Stimulated activated CD8-positive, alpha-beta memory T cell treated with anti-CD3 and anti-CD28 coated beads, Interleukin-4, amount 100 ng/mL, for 48 hours (primary cell): ENCODE measurements around the gene ARHGAP15.

Experiments used
- DNase-seq: peaks from one replicate; pipeline ENCODE4 v3.0.0-alpha.2; 2020

ARHGAP15 gene

GRCh38 chr2:143466391-143466790 is 337.2 kb downstream of the ARHGAP15 start:
- DNase-seq: no peak

- DNase-seq: no peak
Measured at GRCh38 chr2:143467011-143467410, 337.8 kb downstream of the ARHGAP15 start.

- DNase-seq: no peak
Measured at GRCh38 chr2:143468341-143468888, 339.2 kb downstream of the ARHGAP15 start.

GRCh38 chr2:143469323-143469722 is 340.1 kb downstream of the ARHGAP15 start:
- no peak for DNase-seq

DNA sequence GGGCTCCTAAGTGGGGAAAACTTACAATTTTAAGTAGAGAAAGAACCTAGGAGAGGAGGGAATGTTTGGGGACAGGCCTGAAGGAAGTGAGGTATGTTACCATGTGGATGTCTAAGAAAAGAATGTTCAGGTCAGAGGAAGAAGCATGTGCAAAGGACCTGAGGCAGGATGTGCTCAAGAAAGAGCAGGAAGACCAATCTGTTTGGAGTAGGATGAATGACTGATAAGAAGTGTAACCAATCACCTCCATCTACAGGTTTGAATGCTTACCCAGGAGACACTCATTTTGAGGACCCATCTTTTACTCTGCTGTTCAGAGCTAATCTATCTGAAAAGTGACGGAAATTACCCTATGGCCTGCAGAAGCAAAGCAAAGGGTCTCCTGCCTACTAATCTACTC is 342.3 kb downstream of the ARHGAP15 start:
- no peak for DNase-seq

GRCh38 chr2:143473216-143473615 is 344.0 kb downstream of the ARHGAP15 start:
- no peak for DNase-seq

DNA sequence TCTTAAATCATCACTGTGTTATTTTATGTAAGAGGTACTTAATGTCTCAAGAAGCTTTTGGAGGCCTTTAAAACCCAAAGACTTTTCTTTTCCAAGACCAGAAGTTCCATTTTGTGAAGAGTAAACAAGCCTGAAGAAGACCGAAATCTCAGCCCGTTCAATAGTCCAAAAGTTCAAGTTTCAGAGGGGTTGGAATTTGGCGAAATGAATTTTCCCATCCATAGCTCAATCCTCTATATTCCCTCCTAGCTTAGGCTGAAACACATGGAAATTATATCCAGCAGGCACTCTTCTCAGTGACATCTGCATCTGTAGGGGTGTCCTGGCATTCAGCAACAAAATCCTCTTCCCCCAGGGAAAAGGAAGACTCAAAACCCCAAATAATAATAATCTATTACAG is 344.6 kb downstream of the ARHGAP15 start:
- DNase-seq: no peak

- DNase-seq: no peak
Measured at GRCh38 chr2:143474586-143474985, 345.4 kb downstream of the ARHGAP15 start.

DNA sequence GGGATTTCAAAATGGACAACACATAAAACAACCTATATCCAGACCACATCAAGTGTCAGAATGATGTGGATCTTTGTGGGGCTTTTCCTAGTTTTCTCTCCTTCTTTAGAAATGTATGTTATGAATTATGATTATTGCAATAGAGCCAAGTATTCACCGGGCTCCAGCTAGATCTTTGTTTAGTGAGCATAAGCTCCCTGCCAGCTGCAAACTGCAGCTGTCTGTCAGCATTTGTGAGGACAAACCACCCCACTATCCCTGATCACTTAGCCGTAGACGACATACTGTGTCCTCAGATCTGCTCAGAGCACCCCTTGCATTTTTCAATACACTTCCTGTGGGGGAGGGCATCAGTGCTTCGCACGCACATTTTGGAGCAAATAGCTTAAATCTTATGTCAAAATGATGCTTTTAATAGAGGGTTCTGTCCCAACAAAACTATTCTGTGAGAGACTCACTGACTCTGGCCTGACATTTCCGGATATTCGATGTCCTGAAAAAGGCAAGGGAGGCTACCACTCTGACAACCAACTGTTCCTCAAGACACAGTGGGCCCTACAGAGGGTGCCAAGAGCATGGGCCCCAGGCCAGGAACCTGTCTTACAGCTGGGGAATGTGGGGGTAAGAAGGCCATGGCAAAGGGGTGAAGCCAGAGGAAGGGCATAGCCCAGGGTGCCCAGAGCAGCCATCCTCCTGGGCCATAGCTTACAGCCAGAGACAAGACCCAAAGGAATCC is 346.0 kb downstream of the ARHGAP15 start:
- no peak for DNase-seq

DNA sequence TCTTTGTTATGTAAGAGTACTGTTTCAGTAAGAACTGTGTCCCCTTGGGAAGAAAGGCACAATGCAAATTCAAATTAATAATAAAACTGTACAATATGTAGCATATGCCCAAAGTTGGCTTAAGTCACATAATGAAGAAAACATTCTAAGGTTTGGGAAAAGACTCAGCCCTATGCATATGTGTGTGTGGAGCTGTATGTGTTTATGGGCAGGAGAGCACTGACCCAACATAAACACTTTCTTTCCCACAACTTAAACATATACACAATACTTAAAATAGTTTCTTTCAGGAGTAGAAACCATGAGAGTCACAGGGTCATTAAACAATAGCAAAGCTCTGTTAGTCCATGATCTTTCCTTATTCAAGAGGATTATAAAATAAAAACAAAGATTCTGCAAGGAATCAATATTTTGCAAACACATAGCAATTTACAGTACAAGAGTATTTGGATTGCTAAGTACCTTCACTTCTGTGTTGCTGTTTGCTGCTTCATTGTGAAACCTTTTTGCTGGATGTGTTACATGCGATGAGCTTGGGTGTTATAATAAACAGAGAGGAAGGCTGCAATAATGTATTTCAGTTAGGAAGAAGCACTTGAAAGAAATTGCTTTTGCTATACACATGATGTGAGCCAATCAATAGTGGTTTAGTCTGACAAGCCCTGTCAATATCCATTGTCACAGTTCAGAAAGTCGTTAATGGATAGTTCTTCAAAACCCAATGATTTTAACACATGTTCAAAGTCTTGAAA is 347.3 kb downstream of the ARHGAP15 start:
- no peak for DNase-seq

DNA sequence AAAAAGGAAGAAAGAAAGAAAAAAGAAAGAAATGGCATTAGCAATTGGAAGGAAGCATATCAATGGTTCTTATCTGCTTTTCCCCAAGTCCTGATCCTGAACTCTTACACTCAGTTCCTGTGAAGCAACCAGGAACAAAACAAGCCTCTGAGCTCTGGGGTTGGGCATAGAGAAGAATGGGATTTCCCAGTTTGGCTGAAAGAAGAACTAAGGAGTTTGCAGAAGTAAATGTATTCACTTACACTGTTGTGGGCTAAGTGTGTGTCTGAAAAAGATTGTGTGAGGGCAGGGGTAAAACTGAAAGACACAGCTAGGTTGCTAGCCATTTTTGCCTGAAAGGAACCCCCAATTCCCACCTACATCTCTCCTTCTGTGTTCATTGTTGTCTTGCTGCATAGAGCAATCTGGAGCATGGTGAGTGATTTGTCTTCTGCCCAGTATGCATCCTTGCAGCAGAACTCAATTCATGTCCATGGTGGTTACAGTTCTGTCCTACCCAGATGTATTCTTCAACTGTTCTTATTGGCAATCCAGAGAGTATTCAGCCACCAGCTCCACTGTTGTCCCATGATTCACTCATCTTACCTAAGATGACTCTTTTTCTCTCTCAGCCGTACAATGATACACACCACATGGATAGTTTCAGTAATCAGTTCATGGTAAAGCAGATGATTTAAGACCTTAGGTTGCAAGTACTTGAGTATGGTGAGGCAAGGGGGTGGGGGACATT is 348.7 kb downstream of the ARHGAP15 start:
- DNase-seq: no peak

GRCh38 chr2:143480086-143480485 is 350.9 kb downstream of the ARHGAP15 start:
- no peak for DNase-seq

GRCh38 chr2:143480601-143481236 is 351.5 kb downstream of the ARHGAP15 start:
- DNase-seq: no peak

DNA sequence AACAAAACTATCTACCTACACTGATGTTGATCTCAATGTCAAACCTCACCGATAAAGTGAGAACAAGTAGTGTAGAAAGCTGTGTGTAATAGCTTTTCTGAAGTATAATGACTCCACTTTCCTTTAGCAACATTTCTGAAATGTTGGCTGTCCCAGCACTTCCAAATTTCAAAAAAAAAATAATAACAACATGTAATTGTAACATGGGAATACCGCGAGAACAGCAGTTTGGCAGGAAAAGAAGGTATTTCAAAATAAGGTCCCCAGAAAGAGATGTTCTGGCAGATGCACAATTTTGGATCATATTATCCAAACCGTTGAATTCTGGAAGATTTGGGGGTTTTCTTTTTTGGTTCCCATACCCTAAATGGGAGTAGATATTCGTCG is 352.0 kb downstream of the ARHGAP15 start:
- no peak for DNase-seq

- DNase-seq: no peak
Measured at GRCh38 chr2:143481733-143482132, 352.5 kb downstream of the ARHGAP15 start.

DNA sequence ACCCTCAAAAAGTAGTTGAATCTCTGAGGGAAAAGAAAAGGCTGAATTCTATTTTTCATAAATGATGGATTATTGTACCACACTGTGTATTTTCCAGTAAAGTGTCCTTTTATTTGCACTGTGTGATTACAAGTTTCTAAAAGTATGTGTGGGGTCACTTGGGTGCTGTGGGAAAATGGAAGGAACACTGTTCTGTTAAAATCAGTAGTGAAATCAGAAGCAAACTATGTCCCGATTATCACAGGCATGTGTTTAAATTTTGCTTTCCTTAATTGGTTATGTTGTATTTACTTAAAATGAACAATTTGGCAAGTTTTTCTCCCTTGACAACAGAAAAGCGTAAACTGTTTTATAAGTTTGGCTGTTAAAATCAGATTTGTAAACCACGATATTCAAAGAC is 353.1 kb downstream of the ARHGAP15 start:
- no peak for DNase-seq

DNA sequence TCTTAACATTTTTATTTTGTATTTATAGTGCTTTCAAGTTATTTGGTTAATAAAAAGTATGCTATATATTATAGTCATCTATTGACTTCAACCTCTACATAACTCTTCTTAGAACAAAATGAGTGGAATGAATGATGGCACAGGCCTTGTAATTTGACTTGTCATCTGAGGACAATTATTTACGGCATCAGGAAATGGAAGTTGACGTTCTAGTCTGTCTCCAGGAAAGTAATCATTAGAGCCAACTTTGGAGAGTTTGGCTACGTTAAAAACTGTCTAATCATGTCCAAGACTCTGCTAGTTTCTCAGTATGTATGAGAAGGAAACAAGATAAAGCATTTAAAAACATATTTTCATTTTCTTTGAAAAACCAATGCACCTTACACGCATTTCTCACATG is 353.6 kb downstream of the ARHGAP15 start:
- DNase-seq: no peak

DNA sequence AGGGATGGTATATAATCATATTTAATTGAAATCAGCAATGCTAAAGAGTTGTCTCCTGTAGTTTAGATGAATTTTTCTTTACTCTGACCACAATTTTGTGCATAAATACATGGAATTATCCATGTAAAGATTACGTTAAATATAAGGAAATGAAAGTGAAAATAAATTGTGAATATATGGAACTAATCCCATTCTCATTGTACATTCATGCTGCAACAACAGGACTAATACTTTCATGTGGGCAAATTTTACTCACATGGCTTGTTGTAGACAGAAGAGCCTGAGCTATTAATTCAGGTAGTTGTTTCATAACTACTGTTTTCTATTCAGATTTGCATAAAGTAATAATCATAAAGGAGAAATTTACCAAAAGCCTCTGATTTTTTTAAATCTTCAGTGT is 357.8 kb downstream of the ARHGAP15 start:
- no peak for DNase-seq

- no peak for DNase-seq
Measured at GRCh38 chr2:143489145-143489544, 359.9 kb downstream of the ARHGAP15 start.

DNA sequence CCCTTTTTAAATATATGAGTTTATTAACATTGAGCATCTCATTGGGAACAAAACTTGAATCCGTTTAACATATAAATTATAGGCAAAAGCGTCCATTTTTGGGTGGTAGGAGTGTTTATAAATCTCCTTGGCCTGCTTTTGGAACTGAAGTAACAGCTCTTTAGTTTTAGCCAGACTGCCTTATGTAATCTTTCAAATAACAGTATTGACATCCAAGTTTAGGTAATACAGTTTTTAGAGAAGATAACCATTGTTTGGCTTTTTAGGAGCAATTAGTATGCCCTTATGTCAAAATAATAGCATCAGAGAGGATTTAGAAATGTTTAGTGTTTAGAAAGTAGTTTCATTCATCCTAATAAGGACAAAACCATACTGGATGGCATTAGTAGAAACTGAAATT is 361.9 kb downstream of the ARHGAP15 start:
- no peak for DNase-seq

GRCh38 chr2:143493339-143493738 is 364.1 kb downstream of the ARHGAP15 start:
- no peak for DNase-seq

DNA sequence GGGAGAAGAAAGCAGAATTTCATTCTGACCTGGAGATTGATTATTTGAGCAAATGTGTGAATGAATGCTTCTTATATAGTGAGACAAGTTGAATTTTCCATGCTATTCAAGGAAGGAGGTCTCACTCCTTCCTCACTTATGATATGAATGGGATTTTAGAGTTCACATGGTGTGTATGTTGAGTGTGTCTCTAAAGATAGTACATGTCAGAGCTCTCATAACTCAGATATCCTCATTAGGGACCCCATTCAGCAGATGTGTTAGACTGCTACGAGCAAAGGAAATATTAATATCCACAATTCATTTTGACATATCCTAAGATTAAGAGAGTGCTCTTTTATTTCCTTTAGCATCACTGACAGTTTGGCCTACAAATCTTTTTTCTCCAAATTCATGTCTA is 368.5 kb downstream of the ARHGAP15 start:
- no peak for DNase-seq

DNA sequence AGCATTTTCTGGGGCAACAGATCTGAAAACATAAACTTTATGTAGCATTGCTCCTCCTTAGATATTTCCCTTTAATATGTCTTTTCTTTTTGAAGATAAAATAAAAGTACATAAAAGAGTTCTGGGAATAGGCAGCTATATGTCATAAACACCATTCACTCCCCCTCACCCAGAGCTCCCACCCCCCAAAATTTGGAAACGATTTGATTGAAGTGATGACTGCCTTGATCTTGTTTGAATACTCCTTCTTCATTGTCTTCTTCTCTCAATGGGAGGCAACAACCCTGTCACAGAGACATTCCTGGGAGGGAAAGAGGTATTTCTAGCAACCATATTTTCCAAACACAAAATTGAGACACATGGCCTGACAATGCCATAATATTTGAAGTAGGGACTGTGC is 369.3 kb downstream of the ARHGAP15 start:
- no peak for DNase-seq
